Measurements from ENCODE around the gene PTBP3.

The PTBP3 gene

DNA sequence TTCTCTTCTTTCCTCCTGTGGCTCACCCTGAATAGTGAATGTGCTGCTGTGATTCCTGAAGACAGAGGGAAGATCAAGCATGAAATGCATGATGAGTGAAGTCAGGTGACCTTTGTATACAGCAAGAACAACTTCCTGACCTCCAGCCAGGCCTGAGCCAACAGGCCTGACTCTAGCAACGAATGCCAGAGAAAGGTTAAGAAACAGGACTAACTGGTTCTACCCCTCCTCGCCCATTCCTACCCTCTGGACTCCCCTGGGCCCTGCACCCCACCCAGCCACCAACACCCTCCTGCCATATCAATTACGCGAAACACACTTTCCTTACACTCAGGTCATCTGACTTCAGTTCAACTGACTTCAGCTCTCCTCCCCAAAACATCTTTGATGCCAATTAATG, 163.2 kb downstream of the PTBP3 start:
- H3K4me3 ChIP-seq (ENCODE audit: low read depth, low read length), result no peak overlapping the region
- DNase-seq, result no peak
- H3K27ac ChIP-seq, result no peak overlapping the region
- TF ChIP-seq, protein P1, sequence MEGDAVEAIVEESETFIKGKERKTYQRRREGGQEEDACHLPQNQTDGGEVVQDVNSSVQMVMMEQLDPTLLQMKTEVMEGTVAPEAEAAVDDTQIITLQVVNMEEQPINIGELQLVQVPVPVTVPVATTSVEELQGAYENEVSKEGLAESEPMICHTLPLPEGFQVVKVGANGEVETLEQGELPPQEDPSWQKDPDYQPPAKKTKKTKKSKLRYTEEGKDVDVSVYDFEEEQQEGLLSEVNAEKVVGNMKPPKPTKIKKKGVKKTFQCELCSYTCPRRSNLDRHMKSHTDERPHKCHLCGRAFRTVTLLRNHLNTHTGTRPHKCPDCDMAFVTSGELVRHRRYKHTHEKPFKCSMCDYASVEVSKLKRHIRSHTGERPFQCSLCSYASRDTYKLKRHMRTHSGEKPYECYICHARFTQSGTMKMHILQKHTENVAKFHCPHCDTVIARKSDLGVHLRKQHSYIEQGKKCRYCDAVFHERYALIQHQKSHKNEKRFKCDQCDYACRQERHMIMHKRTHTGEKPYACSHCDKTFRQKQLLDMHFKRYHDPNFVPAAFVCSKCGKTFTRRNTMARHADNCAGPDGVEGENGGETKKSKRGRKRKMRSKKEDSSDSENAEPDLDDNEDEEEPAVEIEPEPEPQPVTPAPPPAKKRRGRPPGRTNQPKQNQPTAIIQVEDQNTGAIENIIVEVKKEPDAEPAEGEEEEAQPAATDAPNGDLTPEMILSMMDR (IDR thresholded peaks at IDR 0.05; ENCODE audit: low read depth, low read length, missing control alignments), result no peak
- no peaks in the 10 kb centered on the region for H3K36me3 ChIP-seq (replicated peaks)
- H3K27me3 ChIP-seq (replicated peaks), result no peaks in the 10 kb centered on the region
- in situ Hi-C loops (cut with HindIII; ENCODE audit: low pct_ligation_motif_present, low sequenced_read_pairs), result no loop called here

GRCh38 chr9:112169368-112169767, 164.1 kb downstream of the PTBP3 start:
- TF ChIP-seq, protein P1 (IDR thresholded peaks at IDR 0.05; ENCODE audit: low read depth, low read length, missing control alignments), result no peak
- no peak overlapping the region for H3K4me3 ChIP-seq (ENCODE audit: low read depth, low read length)
- H3K27ac ChIP-seq, result no peak overlapping the region
- no peaks in the 10 kb centered on the region for H3K27me3 ChIP-seq (replicated peaks)
- in situ Hi-C loops (cut with HindIII; ENCODE audit: low pct_ligation_motif_present, low sequenced_read_pairs), result no loop called here
- DNase-seq, result no peak
- H3K36me3 ChIP-seq (replicated peaks), result no peaks in the 10 kb centered on the region

- Histone ChIP-seq H3K36me3 (replicated peaks) (no peaks in the 10 kb centered on the region), H3K27ac (no peak overlapping the region), H3K4me3 (ENCODE audit: low read depth, low read length) (no peak overlapping the region), H3K27me3 (replicated peaks) (no peaks in the 10 kb centered on the region)
- in situ Hi-C loops (cut with HindIII; ENCODE audit: low pct_ligation_motif_present, low sequenced_read_pairs), result no loop called here
- DNase-seq, result no peak
- TF ChIP-seq, protein P1 (IDR thresholded peaks at IDR 0.05; ENCODE audit: low read depth, low read length, missing control alignments), result no peak
These were observed 165.2 kb downstream of the PTBP3 start for GRCh38 chr9:112168197-112168596.
